GM12865 (cell line): ENCODE measurements around the gene ZFR.

Experiments
- DNase-seq: peaks from one replicate; pipeline ENCODE4 v3.0.0; 2010; ENCODE audit warnings: low read depth
- H3K4me3 ChIP-seq: 2 replicates; pipeline ENCODE4 v1.5.1; 2011; ENCODE audit warnings: mild to moderate bottlenecking, low read depth, low read length, control low read depth
- TF ChIP-seq, protein P1 (sequence below): IDR thresholded peaks from 2 replicates; pipeline ENCODE4 v1.5.1; 2011; ENCODE audit warnings: low read length, control low read depth, low read depth, inconsistent platforms; ENCODE audit not compliant: insufficient read depth; ENCODE audit errors: missing control alignments

The ZFR gene

DNA sequence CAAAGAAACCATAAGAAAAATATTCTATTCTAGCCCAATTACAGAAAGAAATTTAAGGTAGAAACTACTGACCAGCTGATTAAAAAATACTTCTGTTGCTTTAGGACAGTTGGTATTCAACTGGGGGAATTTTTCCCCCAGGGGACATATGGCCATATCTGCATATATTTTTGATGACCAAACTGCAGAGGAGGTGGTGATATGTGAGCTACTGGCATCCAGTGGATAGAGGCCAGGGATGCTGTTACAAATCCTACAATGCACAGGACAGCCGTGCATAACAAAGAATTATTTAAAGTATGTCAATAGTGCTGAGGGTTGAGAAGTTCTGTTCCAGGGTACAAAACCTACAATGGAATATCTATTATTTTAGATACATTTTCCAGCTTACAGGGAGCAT, 24.0 kb downstream of the ZFR start:
- H3K4me3 ChIP-seq = no peak overlapping the region
- DNase-seq = no peak
- TF ChIP-seq, protein P1, sequence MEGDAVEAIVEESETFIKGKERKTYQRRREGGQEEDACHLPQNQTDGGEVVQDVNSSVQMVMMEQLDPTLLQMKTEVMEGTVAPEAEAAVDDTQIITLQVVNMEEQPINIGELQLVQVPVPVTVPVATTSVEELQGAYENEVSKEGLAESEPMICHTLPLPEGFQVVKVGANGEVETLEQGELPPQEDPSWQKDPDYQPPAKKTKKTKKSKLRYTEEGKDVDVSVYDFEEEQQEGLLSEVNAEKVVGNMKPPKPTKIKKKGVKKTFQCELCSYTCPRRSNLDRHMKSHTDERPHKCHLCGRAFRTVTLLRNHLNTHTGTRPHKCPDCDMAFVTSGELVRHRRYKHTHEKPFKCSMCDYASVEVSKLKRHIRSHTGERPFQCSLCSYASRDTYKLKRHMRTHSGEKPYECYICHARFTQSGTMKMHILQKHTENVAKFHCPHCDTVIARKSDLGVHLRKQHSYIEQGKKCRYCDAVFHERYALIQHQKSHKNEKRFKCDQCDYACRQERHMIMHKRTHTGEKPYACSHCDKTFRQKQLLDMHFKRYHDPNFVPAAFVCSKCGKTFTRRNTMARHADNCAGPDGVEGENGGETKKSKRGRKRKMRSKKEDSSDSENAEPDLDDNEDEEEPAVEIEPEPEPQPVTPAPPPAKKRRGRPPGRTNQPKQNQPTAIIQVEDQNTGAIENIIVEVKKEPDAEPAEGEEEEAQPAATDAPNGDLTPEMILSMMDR = no peak

DNA sequence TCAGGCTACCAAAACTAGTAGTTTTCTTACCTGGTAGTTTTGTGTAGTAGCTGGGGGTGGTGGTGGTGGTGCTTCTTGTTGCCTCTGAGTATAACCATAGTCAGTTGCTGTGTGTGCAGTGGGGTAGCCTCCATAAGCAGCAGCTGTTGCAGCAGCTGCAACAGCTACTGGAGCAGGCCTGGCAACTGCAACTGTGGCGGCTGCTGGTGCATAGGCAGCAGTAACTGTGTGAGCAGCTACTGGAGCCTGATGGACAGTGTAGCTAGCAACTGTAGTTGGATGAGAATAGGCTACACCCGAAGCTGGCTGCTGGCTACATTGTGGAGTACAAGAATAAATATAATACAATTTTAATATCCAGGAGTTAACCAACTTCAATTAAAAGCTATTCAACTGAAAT, 24.7 kb downstream of the ZFR start:
- H3K4me3 ChIP-seq = no peak overlapping the region
- TF ChIP-seq, protein P1 = no peak
- DNase-seq = no peak

DNA sequence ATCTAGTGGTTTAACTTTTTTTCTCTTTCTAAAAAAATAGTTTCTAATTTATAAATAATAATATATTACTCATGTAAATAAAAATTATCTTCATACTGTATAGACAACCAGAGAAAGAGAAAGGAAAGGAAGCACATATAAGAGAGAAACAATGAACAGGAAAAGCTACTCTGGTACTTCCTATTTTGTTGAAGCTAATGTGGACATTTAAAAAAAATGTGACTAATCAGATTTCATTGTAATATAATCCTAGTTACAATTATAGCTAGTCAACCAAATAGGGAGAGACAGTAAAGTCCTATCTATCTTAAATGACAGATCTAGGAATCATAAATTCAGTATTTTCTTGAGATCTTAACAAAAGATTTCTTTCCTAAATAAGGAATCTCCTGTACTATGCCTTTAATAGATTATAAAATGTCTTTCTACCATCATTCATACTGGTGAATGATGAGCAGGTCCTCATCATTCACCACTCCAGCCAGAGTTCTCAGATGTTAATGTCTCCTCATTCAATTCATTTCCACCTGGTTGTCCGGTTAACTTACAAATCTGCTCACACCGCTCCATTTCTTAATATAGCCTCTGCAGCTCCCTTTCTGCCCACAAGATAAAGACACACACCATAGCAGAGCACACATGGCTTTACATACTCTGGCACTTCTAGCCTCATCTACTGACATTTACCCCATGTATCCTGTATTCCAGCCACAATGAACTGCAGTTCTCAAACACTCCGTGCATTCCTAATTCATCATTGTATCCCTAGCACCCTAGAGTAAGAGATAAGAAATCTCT, 30.9 kb downstream of the ZFR start:
- TF ChIP-seq, protein P1 = no peak
- no peak for DNase-seq
- H3K4me3 ChIP-seq = no peak overlapping the region

DNA sequence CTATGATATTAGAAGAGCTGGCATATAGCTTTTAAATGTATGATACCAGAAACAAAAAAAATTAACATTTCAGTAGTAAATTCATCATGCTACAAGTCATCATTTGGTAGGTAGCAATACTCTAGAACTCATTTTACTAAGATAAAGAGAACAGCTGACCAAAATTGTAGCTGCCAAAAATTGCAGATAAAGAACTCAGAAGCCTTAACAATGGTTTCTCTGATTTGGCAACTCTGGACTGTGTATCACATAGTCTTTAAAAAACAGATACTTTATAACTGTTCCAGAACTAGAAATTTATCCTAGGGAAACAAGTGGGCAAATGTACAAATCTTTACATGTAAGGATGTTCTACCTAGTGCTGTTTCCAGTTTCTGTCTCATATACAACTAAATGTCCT, 33.9 kb downstream of the ZFR start:
- H3K4me3 ChIP-seq = no peak overlapping the region
- TF ChIP-seq, protein P1 = no peak
- no peak for DNase-seq

DNA sequence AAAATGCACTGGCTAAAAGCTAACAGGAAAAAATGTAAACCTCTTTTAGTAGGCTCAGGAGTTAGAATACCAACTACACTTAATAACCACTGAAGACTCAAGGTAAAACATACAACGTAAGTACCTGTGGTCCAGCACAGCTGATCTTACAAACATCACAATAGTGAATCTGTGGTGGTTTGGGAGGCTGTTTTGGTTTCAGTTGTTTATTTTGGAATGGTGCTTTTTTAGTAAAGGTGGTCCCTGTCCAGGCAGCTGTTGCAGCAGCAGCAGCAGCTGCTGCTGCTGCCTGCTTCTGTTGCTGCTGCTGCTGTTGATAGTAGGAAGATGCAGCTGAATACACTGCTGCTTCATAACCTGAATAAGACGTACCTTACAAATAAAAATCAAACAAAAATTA, 37.9 kb downstream of the ZFR start:
- TF ChIP-seq, protein P1 = no peak
- DNase-seq = peak; percentile 17

DNA sequence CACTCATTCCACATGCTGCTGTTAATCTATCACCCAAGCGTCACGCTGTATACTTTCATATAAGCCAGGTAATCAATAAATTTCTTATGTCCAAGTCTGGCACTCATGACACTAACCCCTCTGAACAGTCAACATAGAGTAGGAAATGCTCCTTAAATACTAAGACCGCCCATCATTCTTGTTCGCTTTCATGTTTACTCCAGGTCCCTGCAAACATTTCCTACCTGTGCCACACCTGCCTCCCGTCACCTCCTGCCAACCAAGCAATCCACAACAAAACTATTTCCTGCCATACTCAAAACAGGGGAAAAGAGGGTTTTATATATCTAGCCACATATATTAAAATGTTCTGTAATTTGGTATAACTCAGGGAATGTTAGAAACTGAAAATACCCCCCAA, 39.0 kb downstream of the ZFR start:
- H3K4me3 ChIP-seq = no peak overlapping the region
- no peak for DNase-seq
- TF ChIP-seq, protein P1 = no peak

More for the DNA sequence above, 37.9 kb downstream of the ZFR start:
- no peak overlapping the region for H3K4me3 ChIP-seq

DNA sequence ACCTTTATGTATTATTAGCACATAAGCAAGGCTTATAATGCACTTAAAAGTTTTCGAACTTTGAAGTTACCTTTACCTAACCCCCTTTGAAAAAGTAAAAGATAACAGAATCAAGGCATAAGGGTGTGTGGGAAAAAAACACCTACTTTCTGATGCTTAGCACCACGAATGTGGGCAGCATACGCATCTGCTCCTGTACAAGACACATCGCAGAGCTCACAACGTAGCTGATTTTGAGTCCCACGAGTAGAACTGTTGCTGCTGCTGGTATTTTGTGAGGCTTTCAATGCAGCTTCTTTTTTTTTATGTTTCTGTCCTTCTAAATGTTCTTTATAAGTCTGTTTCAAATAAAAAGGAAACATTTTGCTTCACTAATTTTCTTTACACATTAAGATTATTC, 40.8 kb downstream of the ZFR start:
- no peak for DNase-seq
- H3K4me3 ChIP-seq = no peak overlapping the region
- TF ChIP-seq, protein P1 = no peak
